LNCAP (cell line): Measurements from ENCODE around the gene MDM4.

Experiments
- TF ChIP-seq, protein P1 (sequence below): fragments of 450-650 bp; IDR thresholded peaks from 2 replicates; pipeline ENCODE4 v1.5.1; 2017; ENCODE audit warnings: mild to moderate bottlenecking

MDM4 gene

DNA sequence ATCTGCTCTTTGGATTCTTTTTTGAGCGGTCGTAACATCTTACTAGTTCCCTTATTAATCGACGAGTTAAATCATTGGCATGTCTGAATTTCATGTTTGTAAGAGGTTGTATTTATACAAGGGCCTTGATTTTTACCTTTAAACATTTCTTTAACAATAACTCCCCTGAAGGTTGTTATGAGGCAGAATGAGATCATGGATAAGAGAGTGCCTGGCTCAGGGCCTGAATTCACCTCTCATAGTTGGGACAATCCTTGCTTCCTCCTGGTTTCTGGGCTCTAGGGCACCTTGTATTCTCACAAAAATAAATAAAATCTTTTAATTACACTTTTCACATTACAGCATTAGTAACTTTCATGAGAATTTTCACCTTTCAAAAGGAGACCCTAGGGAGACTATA is 55.4 kb downstream of the MDM4 start:
- TF ChIP-seq, protein P1, sequence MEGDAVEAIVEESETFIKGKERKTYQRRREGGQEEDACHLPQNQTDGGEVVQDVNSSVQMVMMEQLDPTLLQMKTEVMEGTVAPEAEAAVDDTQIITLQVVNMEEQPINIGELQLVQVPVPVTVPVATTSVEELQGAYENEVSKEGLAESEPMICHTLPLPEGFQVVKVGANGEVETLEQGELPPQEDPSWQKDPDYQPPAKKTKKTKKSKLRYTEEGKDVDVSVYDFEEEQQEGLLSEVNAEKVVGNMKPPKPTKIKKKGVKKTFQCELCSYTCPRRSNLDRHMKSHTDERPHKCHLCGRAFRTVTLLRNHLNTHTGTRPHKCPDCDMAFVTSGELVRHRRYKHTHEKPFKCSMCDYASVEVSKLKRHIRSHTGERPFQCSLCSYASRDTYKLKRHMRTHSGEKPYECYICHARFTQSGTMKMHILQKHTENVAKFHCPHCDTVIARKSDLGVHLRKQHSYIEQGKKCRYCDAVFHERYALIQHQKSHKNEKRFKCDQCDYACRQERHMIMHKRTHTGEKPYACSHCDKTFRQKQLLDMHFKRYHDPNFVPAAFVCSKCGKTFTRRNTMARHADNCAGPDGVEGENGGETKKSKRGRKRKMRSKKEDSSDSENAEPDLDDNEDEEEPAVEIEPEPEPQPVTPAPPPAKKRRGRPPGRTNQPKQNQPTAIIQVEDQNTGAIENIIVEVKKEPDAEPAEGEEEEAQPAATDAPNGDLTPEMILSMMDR, result no peak

- TF ChIP-seq, protein P1, result no peak
Observed at GRCh38 chr1:204572923-204573922, 57.0 kb downstream of the MDM4 start.

DNA sequence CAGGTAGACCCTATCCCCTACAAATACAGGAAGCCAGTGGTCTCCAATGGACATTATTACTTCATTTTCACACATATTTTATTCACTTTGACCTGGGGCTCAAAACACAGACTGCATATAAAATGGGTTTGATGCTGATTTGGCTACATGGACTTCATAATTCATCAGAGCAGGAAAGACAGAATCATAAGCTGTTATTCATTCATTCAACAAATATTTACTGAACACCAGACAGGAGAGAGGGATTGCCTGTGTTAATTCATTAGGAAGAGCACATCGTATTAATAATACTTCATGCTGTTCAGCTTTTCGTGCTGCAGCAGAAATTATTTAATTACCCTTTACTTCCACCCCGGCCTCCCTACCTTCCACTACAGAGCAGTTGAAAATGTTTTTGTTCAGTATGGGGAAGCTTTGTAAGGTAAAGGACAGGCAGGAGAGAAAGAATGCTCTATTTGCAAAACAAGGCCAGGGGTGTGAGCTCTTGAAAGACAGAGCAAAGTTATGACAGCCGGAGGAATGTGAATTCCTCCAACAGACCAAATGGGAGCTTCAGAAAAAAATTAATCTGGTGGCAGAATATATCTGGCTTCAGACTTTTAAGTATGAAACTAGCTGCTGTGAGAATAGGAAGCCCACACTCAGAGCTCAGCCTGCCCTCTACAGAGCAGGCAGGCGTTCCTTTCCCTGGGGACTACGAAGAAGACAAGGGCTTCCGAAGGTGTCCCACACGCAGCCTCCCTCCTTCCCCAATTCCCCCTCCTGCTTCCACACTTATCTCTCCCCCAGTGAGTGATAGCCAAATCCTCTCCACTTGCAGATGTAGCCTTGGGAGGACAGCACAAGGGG is 58.0 kb downstream of the MDM4 start:
- TF ChIP-seq, protein P1, result no peak

GRCh38 chr1:204574865-204575163 is 58.6 kb downstream of the MDM4 start:
- TF ChIP-seq, protein P1, result no peak

DNA sequence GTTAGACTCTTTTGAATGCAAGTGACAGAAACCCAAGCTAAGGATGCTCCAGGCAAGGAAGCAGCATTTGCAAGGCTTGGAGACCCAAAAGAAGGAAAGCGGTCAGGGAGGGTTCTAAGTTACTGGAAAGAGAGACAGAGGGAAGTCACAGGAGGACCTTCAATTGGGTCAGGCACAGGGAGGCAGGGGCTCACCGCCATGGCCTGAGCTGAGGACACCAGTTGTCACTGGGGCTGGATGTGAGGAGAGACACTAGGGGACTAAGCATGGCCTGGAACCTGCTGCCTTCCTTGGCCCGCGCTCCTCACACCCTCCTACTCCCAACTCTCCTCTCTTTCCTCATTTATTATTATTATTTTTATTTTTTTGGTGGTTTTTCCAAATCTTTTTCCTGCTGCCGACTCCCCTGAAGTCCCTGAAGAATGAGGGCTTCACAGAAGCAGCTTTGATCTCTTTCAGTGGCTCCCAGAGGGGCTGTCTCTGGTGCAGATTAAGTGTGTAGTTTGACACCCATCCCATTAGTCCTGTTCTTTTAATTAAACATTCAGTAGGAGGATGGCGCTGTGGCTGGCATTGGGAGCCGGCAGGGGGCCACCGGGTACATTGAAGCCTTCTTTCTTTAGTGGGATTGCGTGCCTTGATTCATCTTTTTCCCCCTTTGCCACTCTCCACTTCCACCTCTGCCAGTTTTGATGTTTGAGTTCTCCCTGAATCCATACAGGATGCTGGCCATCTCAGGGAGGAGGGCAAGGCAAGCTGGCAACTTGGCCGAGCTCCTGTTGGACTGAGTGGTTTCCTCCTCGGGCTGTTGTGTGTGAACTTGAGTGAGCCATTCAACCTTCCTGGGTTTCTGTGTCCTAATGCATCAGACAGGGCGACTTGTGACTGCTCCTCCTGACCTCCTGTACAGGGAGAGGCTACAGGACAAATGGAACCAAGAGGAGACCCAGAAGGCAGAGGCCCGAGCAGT is 59.3 kb downstream of the MDM4 start:
- TF ChIP-seq, protein P1, result no peak

GRCh38 chr1:204576422-204576821 is 60.2 kb downstream of the MDM4 start:
- TF ChIP-seq, protein P1, result no peak
